ENCODE data around the gene ZNF814. TPM values are rescaled to one million over a fixed set of nuclear protein-coding genes. Genes with fewer than 3 reads are reported as not detected.

ZNF814 gene
- total and polyA plus RNA-seq, 8 donors, result 3.7 to 10.8 (median 6.6) TPM

GRCh38 chr19:57820599-57820998, 68.2 kb downstream of the ZNF814 start:
- FAIRE-seq, result no peak
- no peak for DNase-seq
- TF ChIP-seq CTCF (IDR thresholded peaks at IDR 0.05), result no peak
- 29 to 30% methylated on average over 6 of the region's 6 CpGs for WGBS, 2 donors
- Histone ChIP-seq H3K4me3 (peak overlapping the region; percentile 73 to 92 (median 90)), H3K9me3 (no peaks in the 10 kb centered on the region), H3K27me3 (no peaks in the 10 kb centered on the region), H3K27ac (no peak overlapping the region), H3K4me1 (peaks cover 6 to 25% (median 7%) of the 10 kb centered on the region in 3 donors), H3K36me3 (no peaks in the 10 kb centered on the region)
- intact Hi-C loops (cut with DNase I), result no loop called here
- no peak for ATAC-seq

- ATAC-seq, result peak; percentile 84 to 92 (median 87)
- WGBS, 2 donors, result 0 to 1% methylated on average over 42 to 44 of the region's 44 CpGs
- DNase-seq, result peak; percentile 77 to 93 (median 88)
- no peak for TF ChIP-seq CTCF (IDR thresholded peaks at IDR 0.05)
- Histone ChIP-seq H3K4me3 (peak overlapping the region; percentile 73 to 92 (median 90)), H3K27ac (peak overlapping the region; percentile 75 to 93 (median 87)), H3K4me1 (peaks cover 7 to 25% (median 10%) of the 10 kb centered on the region in 3 donors), H3K9me3 (no peaks in the 10 kb centered on the region), H3K27me3 (no peaks in the 10 kb centered on the region), H3K36me3 (no peaks in the 10 kb centered on the region)
- FAIRE-seq, result no peak
- intact Hi-C loops (cut with DNase I), result no loop called here
Observed at GRCh38 chr19:57819475-57820148, 69.2 kb downstream of the ZNF814 start.

GRCh38 chr19:57818378-57818777, 70.5 kb downstream of the ZNF814 start:
- Histone ChIP-seq H3K9me3 (no peaks in the 10 kb centered on the region), H3K27ac (no peak overlapping the region), H3K27me3 (no peaks in the 10 kb centered on the region), H3K36me3 (no peaks in the 10 kb centered on the region), H3K4me3 (no peak overlapping the region), H3K4me1 (peaks cover 7 to 23% (median 10%) of the 10 kb centered on the region in 3 donors)
- no peak for FAIRE-seq
- TF ChIP-seq CTCF (IDR thresholded peaks at IDR 0.05), result no peak
- no peak for ATAC-seq
- WGBS, 2 donors, result 83 to 87% methylated on average over 7 of the region's 7 CpGs
- no peak for DNase-seq
- intact Hi-C loops (cut with DNase I), result no loop called here

- ATAC-seq (no peak), DNase-seq (no peak), FAIRE-seq (no peak)
- H3K4me1 ChIP-seq, result peaks cover 7 to 19% (median 10%) of the 10 kb centered on the region in 3 donors
- no peaks in the 10 kb centered on the region for H3K36me3 ChIP-seq
- no peak overlapping the region for H3K4me3 ChIP-seq
- no peak overlapping the region for H3K27ac ChIP-seq
- TF ChIP-seq CTCF (IDR thresholded peaks at IDR 0.05), result no peak
- 93 to 94% methylated on average over 14 of the region's 14 CpGs for WGBS, 2 donors
- H3K9me3 ChIP-seq, result no peaks in the 10 kb centered on the region
- intact Hi-C loops (cut with DNase I), result no loop called here
- no peaks in the 10 kb centered on the region for H3K27me3 ChIP-seq
Observed at GRCh38 chr19:57817976-57818375, 70.9 kb downstream of the ZNF814 start.

- intact Hi-C loops (cut with DNase I), result no loop called here
- Histone ChIP-seq H3K4me3 (no peak overlapping the region), H3K36me3 (no peaks in the 10 kb centered on the region), H3K9me3 (no peaks in the 10 kb centered on the region), H3K4me1 (peaks cover 1 to 10% (median 4%) of the 10 kb centered on the region in 3 donors), H3K27ac (peak overlapping the region in 1 of 4 donors; percentile 68), H3K27me3 (no peaks in the 10 kb centered on the region)
- DNase-seq, result no peak
- 68 to 92% methylated on average over 7 of the region's 7 CpGs for WGBS, 2 donors
- FAIRE-seq, result no peak
- ATAC-seq, result no peak
- no peak for TF ChIP-seq CTCF (IDR thresholded peaks at IDR 0.05)
Observed at GRCh38 chr19:57816652-57817051, 72.2 kb downstream of the ZNF814 start.

Data from pancreas (tissue), 10 donors.